ENCODE measurements around the gene SNAPIN. TPM values are rescaled to one million over a fixed set of nuclear protein-coding genes. Genes with fewer than 3 reads are reported as not detected.

SNAPIN gene
- total RNA-seq, 2 donors from 2014 or later, result 23.5 to 25.5 TPM

DNA sequence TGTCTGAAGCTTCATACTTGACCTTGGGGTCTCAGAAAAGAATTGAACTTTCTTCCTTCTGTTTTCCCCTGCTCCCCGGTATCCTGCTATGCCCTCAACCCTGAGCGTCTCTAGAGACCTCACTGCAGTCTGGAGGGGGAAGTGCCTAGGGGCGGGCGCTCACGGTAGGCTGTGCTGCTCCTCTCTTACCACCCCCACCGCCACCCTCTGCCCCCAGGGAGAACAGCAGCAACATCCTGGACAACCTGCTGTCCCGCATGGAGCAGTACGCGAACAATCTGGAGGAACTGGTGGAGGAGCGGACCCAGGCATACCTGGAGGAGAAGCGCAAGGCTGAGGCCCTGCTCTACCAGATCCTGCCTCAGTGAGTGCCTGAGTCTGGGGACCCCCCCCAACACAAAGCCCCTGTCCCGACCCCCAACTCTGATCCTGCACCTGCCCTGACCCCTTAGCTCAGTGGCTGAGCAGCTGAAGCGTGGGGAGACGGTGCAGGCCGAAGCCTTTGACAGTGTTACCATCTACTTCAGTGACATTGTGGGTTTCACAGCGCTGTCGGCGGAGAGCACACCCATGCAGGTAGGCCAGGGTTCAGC is 30.3 kb downstream of the SNAPIN start:
- H3K4me3 ChIP-seq (ENCODE audit: low read length), result no peak overlapping the region
- H3K27ac ChIP-seq (ENCODE audit: low read depth, low read length), result no peak overlapping the region
- WGBS, 2 experiments (ENCODE audit: insufficient coverage in 1 of 2, insufficient read length in 1 of 2), result 94 to 98% methylated on average over 11 to 18 of the region's 18 CpGs
- no peak overlapping the region for H3K4me3 Mint-ChIP-seq
- TF ChIP-seq, protein P1, sequence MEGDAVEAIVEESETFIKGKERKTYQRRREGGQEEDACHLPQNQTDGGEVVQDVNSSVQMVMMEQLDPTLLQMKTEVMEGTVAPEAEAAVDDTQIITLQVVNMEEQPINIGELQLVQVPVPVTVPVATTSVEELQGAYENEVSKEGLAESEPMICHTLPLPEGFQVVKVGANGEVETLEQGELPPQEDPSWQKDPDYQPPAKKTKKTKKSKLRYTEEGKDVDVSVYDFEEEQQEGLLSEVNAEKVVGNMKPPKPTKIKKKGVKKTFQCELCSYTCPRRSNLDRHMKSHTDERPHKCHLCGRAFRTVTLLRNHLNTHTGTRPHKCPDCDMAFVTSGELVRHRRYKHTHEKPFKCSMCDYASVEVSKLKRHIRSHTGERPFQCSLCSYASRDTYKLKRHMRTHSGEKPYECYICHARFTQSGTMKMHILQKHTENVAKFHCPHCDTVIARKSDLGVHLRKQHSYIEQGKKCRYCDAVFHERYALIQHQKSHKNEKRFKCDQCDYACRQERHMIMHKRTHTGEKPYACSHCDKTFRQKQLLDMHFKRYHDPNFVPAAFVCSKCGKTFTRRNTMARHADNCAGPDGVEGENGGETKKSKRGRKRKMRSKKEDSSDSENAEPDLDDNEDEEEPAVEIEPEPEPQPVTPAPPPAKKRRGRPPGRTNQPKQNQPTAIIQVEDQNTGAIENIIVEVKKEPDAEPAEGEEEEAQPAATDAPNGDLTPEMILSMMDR (conservative IDR thresholded peaks at IDR 0.05), result no peak
- H3K4me1 ChIP-seq (ENCODE audit: control insufficient read depth, insufficient read depth, low read length), result no peaks in the 10 kb centered on the region
- H3K4me1 Mint-ChIP-seq, result peaks cover 2% of the 10 kb centered on the region
- no peaks in the 10 kb centered on the region for H3K36me3 Mint-ChIP-seq (ENCODE audit: low read depth)
- no peak for DNase-seq
- H3K9me3 ChIP-seq (ENCODE audit: control insufficient read depth, low read length), result no peaks in the 10 kb centered on the region
- no peaks in the 10 kb centered on the region for H3K36me3 ChIP-seq (ENCODE audit: control insufficient read depth, insufficient read depth, low read length)
- H3K27me3 Mint-ChIP-seq (ENCODE audit: insufficient read depth), result no peaks in the 10 kb centered on the region
- no peaks in the 10 kb centered on the region for H3K9me3 Mint-ChIP-seq
- no peak overlapping the region for H3K27ac Mint-ChIP-seq
- H3K27me3 ChIP-seq (ENCODE audit: control insufficient read depth, insufficient read depth, low read length, poor library complexity, severe bottlenecking), result no peaks in the 10 kb centered on the region
- no peak overlapping the region for H3K9ac ChIP-seq (ENCODE audit: extremely low read depth, low read length, poor library complexity, severe bottlenecking)

DNA sequence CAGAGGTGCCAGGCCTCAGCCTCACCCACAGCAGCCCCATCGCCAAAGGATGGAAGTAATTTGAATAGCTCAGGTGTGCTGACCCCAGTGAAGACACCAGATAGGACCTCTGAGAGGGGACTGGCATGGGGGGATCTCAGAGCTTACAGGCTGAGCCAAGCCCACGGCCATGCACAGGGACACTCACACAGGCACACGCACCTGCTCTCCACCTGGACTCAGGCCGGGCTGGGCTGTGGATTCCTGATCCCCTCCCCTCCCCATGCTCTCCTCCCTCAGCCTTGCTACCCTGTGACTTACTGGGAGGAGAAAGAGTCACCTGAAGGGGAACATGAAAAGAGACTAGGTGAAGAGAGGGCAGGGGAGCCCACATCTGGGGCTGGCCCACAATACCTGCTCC is 35.0 kb downstream of the SNAPIN start:
- Mint-ChIP-seq H3K27ac (peak overlapping the region; percentile 72), H3K4me3 (no peak overlapping the region)

DNA sequence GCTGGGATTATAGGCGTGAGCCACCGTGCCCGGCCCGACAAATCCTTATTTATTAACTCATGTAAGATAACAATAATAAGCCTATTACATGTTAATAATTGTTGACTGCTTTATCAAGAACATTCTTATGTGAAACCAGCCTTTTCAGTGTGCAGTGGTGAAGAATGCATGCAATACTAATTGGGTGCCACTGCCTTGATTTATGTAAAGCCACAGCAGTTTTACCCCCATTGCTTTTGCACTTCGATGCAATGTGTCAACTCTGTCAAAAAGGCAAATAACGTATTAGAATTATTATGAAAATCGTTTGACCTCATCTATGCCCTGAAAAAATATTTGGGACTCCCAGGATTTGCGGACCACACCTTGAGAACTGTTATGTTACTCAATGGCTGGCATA is 38.2 kb downstream of the SNAPIN start:
- TF ChIP-seq, protein P1 (conservative IDR thresholded peaks at IDR 0.05), result no peak
- no peaks in the 10 kb centered on the region for H3K9me3 ChIP-seq (ENCODE audit: control insufficient read depth, low read length)
- H3K27me3 ChIP-seq (ENCODE audit: control insufficient read depth, insufficient read depth, low read length, poor library complexity, severe bottlenecking), result no peaks in the 10 kb centered on the region
- no peaks in the 10 kb centered on the region for H3K27me3 Mint-ChIP-seq (ENCODE audit: insufficient read depth)
- no peak overlapping the region for H3K4me3 ChIP-seq (ENCODE audit: low read length)
- WGBS, 2 experiments (ENCODE audit: insufficient coverage in 1 of 2, insufficient read length in 1 of 2), result 77 to 93% methylated on average over 4 to 8 of the region's 8 CpGs
- no peak for DNase-seq
- no peak overlapping the region for H3K4me3 Mint-ChIP-seq
- peaks cover 10% of the 10 kb centered on the region for H3K4me1 ChIP-seq (ENCODE audit: control insufficient read depth, insufficient read depth, low read length)
- H3K9ac ChIP-seq (ENCODE audit: extremely low read depth, low read length, poor library complexity, severe bottlenecking), result no peak overlapping the region
- H3K9me3 Mint-ChIP-seq, result no peaks in the 10 kb centered on the region
- H3K36me3 Mint-ChIP-seq (ENCODE audit: low read depth), result no peaks in the 10 kb centered on the region
- H3K27ac ChIP-seq (ENCODE audit: low read depth, low read length), result no peak overlapping the region
- peaks cover 15% of the 10 kb centered on the region for H3K4me1 Mint-ChIP-seq
- H3K27ac Mint-ChIP-seq, result peak overlapping the region; percentile 90
- no peaks in the 10 kb centered on the region for H3K36me3 ChIP-seq (ENCODE audit: control insufficient read depth, insufficient read depth, low read length)

More for the DNA sequence above, 35.0 kb downstream of the SNAPIN start:
- peaks cover 10% of the 10 kb centered on the region for H3K4me1 ChIP-seq (ENCODE audit: control insufficient read depth, insufficient read depth, low read length)
- H3K27ac ChIP-seq (ENCODE audit: low read depth, low read length), result no peak overlapping the region
- H3K4me3 ChIP-seq (ENCODE audit: low read length), result no peak overlapping the region
- TF ChIP-seq, protein P1 (conservative IDR thresholded peaks at IDR 0.05), result no peak
- no peak overlapping the region for H3K9ac ChIP-seq (ENCODE audit: extremely low read depth, low read length, poor library complexity, severe bottlenecking)
- 95 to 97% methylated on average over 2 to 4 of the region's 4 CpGs for WGBS, 2 experiments (ENCODE audit: insufficient coverage in 1 of 2, insufficient read length in 1 of 2)
- H3K36me3 ChIP-seq (ENCODE audit: control insufficient read depth, insufficient read depth, low read length), result no peaks in the 10 kb centered on the region
- Mint-ChIP-seq H3K4me1 (peaks cover 13% of the 10 kb centered on the region), H3K9me3 (no peaks in the 10 kb centered on the region), H3K27me3 (ENCODE audit: insufficient read depth) (no peaks in the 10 kb centered on the region), H3K36me3 (ENCODE audit: low read depth) (no peaks in the 10 kb centered on the region)
- no peak for DNase-seq
- no peaks in the 10 kb centered on the region for H3K9me3 ChIP-seq (ENCODE audit: control insufficient read depth, low read length)
- no peaks in the 10 kb centered on the region for H3K27me3 ChIP-seq (ENCODE audit: control insufficient read depth, insufficient read depth, low read length, poor library complexity, severe bottlenecking)
